ENCODE results near the gene RSPH1. TPM values are rescaled to one million over a fixed set of nuclear protein-coding genes. Genes with fewer than 3 reads are reported as not detected.

RSPH1 gene
- total RNA-seq, 1 experiment from 2014 or later = 0.31 TPM

GRCh38 chr21:42432695-42433094, 63.3 kb downstream of the RSPH1 start:
- Histone ChIP-seq H3K4me1 (ENCODE audit: insufficient read depth, low read length) (no peaks in the 10 kb centered on the region), H3K23me2 (ENCODE audit: insufficient read length, low read depth, low read length, poor library complexity, severe bottlenecking) (no peaks in the 10 kb centered on the region), H2BK20ac (ENCODE audit: low read depth, low read length, poor library complexity, severe bottlenecking) (no peak overlapping the region), H3K9ac (ENCODE audit: extremely low read depth, insufficient read length, low read length) (no peak overlapping the region), H3T11ph (ENCODE audit: low read length) (no peak overlapping the region), H3K27me3 (ENCODE audit: insufficient read depth, low read length) (no peaks in the 10 kb centered on the region), H3K23ac (ENCODE audit: insufficient read length, low read depth, low read length) (no peak overlapping the region), H3K56ac (ENCODE audit: insufficient read length, low read depth, low read length) (no peak overlapping the region), H2BK15ac (ENCODE audit: low read depth, low read length) (no peak overlapping the region), H3K4me2 (ENCODE audit: insufficient read depth, insufficient read length, low read length) (no peak overlapping the region), H4K20me1 (ENCODE audit: control insufficient read depth, insufficient read depth, insufficient read length) (no peaks in the 10 kb centered on the region), H3K14ac (ENCODE audit: insufficient read depth, low read length) (no peak overlapping the region), H3K79me1 (ENCODE audit: insufficient read depth, low read depth, low read length, poor library complexity, severe bottlenecking) (no peaks in the 10 kb centered on the region), H2BK12ac (ENCODE audit: insufficient read length, low read depth, low read length) (no peak overlapping the region), H3K79me2 (ENCODE audit: insufficient read depth, low read length) (no peaks in the 10 kb centered on the region), H3K18ac (ENCODE audit: insufficient read length, low read depth, low read length) (no peak overlapping the region), H4K91ac (ENCODE audit: insufficient read length, low read depth, low read length) (no peak overlapping the region), H2AFZ (ENCODE audit: low read length) (no peak overlapping the region), H4K5ac (ENCODE audit: insufficient read length, low read depth, low read length) (no peak overlapping the region), H2BK5ac (ENCODE audit: insufficient read length, low read length) (no peak overlapping the region), H2AK5ac (ENCODE audit: insufficient read length, low read length) (no peak overlapping the region), H3K27ac (ENCODE audit: insufficient read length, low read depth, low read length) (no peak overlapping the region), H3K4ac (ENCODE audit: low read depth, low read length) (no peak overlapping the region), H2BK120ac (ENCODE audit: low read depth, low read length, poor library complexity, severe bottlenecking) (no peak overlapping the region), H4K8ac (replicated peaks; ENCODE audit: insufficient read length, low read depth, low read length) (no peak overlapping the region), H3K9me3 (ENCODE audit: control insufficient read depth, low read depth, low read length) (no peaks in the 10 kb centered on the region)
- H3K27ac Mint-ChIP-seq = no peak overlapping the region
- H3K4me1 Mint-ChIP-seq = no peaks in the 10 kb centered on the region
- H3K36me3 Mint-ChIP-seq (ENCODE audit: insufficient read depth in 1 of 3, low read depth in 3 of 3) = no peaks in the 10 kb centered on the region
- H3K27me3 Mint-ChIP-seq (ENCODE audit: low read depth) = peaks cover 41% of the 10 kb centered on the region
- TF ChIP-seq CTCF (conservative IDR thresholded peaks at IDR 0.05) = no peak
- H3K4me3 Mint-ChIP-seq = no peak overlapping the region
- no CpG with 5 or more reads among the region's 1 CpG for WGBS (ENCODE audit: extremely low coverage, insufficient read length, low lambda C conversion rate)
- DNase-seq = no peak
- peaks cover 14 to 20% of the 10 kb centered on the region in 2 experiments for H3K9me3 Mint-ChIP-seq

Measured in H9 (cell line).